Immature natural killer cell (primary cell): ENCODE results near the gene SLC5A10. TPM values are rescaled to one million over a fixed set of nuclear protein-coding genes. Genes with fewer than 3 reads are reported as not detected.
"Not testable (repeated sequence)": the region's sequence is repeated elsewhere in the genome, so short reads cannot be mapped to it uniquely, and the experiment has no call there.

Experiments used
- DNase-seq, 3 donors: peaks; one replicate each; pipeline ENCODE4 v3.0.0; 2022; ENCODE audit warnings: mixed read lengths in 1 of 3
- H3K27ac Mint-ChIP-seq, 6 donors: one replicate each; pipeline ENCODE4 v1.8.0; 2020; ENCODE audit warnings: mixed read lengths in 6 of 6, mild to moderate bottlenecking in 5 of 6, inconsistent platforms in 4 of 6, moderate library complexity in 3 of 6
- H3K27me3 Mint-ChIP-seq, 3 donors: one replicate each; pipeline ENCODE4 v1.8.0; 2020 to 2021; ENCODE audit warnings: low read depth in 3 of 3, mild to moderate bottlenecking in 3 of 3, mixed read lengths in 3 of 3, moderate library complexity in 3 of 3, inconsistent platforms in 1 of 3
- H3K36me3 Mint-ChIP-seq, 3 donors: one replicate each; pipeline ENCODE4 v1.8.0; 2020; ENCODE audit warnings: mixed read lengths in 3 of 3, inconsistent platforms in 2 of 3, mild to moderate bottlenecking in 2 of 3
- H3K4me1 Mint-ChIP-seq, 2 donors: one replicate each; pipeline ENCODE4 v1.8.0; 2020; ENCODE audit warnings: inconsistent platforms in 2 of 2, mild to moderate bottlenecking in 2 of 2, mixed read lengths in 2 of 2, moderate library complexity in 1 of 2
- H3K4me3 Mint-ChIP-seq, 5 donors: one replicate each; pipeline ENCODE4 v1.8.0; 2020; ENCODE audit warnings: mild to moderate bottlenecking in 5 of 5, mixed read lengths in 5 of 5, inconsistent platforms in 3 of 5, moderate library complexity in 3 of 5
- H3K9me3 Mint-ChIP-seq, 6 donors: one replicate each; pipeline ENCODE4 v1.8.0; 2020; ENCODE audit warnings: mild to moderate bottlenecking in 6 of 6, mixed read lengths in 6 of 6, inconsistent platforms in 4 of 6, moderate library complexity in 3 of 6
- polyA plus RNA-seq, 3 donors: library from polyadenylated mRNA; unstranded; fragments of 300-500 nt; fragmentation: Illumina TruSeq; gene quantifications; one replicate each; pipeline ENCODE4 v1.2.3, GENCODE V29; 2021

Gene SLC5A10
- polyA plus RNA-seq, 3 donors from 2014 or later = not detected

DNA sequence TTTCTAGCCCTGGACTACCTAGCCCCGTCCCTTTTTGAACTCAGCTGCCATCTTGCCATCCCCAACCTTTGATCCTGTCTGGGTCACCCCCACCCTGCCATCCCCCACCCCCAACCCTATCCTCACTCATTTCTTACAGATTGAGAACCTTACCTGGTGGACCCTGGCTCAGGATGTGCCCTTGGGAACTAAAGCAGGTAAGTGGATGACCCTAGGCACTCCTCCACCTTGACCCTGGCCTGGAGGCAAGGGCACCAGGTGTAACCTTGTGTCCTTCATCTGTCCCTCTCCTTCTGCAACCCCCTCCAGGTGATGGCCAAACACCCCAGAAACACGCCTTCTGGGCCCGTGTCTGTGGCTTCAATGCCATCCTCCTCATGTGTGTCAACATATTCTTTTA, 68.1 kb downstream of the SLC5A10 start:
- DNase-seq = no peak
- peaks cover 0 to 13% (median 3%) of the 10 kb centered on the region in 3 donors for H3K36me3 Mint-ChIP-seq
- H3K4me1 Mint-ChIP-seq = no peaks in the 10 kb centered on the region
- no peaks in the 10 kb centered on the region for H3K9me3 Mint-ChIP-seq
- H3K27ac Mint-ChIP-seq = no peak overlapping the region
- H3K4me3 Mint-ChIP-seq = no peak overlapping the region
- H3K27me3 Mint-ChIP-seq = peaks cover 0 to 6% (median 5%) of the 10 kb centered on the region in 3 donors

DNA sequence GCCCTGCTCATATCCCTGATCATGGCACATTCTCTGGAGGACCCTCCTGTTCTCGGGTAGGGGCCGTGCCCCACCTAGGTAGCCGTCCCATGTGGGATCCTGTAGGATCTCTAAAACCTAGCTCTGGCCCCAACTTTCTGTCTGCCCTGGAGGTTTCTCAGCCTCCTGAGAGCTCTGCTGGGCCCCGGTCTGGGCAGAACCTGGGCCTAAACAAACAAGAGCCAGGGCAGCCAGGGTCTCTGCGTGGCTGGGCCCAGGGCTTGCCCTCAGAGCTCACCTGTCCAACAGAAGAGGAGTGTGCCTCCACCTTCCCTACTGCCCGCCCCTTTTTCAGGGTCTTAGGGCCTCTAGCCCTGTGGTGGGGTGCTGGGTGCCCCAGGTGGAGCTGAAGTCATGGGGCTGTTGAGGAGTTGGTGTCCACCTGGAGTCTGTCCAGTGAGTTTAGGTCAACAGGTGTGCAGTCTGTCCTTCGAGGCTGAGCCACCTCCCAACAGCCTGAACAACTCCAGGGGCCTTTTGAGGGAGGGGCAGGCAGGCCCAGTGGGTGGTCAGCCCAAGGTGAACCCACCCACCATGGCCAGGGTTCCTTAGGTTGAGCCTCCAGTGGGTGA, 69.2 kb downstream of the SLC5A10 start:
- H3K9me3 Mint-ChIP-seq, H3K4me3 Mint-ChIP-seq, H3K4me1 Mint-ChIP-seq, H3K27me3 Mint-ChIP-seq, H3K27ac Mint-ChIP-seq, DNase-seq: not testable (repeated sequence)
- peaks cover 0 to 13% (median 3%) of the 10 kb centered on the region in 3 donors for H3K36me3 Mint-ChIP-seq

DNA sequence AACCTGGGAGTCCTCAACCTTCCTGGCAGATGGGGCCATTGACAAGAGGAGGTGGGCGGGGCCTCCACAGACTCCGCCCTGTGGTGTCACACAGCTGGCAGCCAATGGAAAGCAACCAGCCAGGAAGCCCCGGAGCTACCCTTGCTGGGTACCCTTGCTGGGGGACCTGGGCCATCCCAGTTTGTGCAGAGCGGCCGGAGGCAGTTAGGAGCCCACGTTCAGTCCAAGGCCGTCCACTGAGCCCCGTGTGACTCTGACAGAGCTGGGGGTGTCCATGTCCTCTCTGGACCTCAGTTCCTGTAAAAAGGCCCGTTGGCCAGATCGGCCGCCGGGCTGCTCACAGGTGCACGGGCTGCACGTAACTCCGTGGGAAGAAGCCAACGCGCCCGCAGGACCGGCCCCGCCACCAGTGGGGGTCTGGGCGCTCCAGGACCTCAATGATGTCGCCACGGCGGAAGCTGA, 69.7 kb downstream of the SLC5A10 start:
- peak in 2 of 3 donors; percentile 11 to 19 for DNase-seq
- no peak overlapping the region for H3K4me3 Mint-ChIP-seq
- no peaks in the 10 kb centered on the region for H3K9me3 Mint-ChIP-seq
- H3K4me1 Mint-ChIP-seq = no peaks in the 10 kb centered on the region
- H3K27me3 Mint-ChIP-seq = peaks cover 0 to 4% (median 2%) of the 10 kb centered on the region in 3 donors
- H3K27ac Mint-ChIP-seq = no peak overlapping the region
- H3K36me3 Mint-ChIP-seq = peaks cover 0 to 13% (median 3%) of the 10 kb centered on the region in 3 donors

DNA sequence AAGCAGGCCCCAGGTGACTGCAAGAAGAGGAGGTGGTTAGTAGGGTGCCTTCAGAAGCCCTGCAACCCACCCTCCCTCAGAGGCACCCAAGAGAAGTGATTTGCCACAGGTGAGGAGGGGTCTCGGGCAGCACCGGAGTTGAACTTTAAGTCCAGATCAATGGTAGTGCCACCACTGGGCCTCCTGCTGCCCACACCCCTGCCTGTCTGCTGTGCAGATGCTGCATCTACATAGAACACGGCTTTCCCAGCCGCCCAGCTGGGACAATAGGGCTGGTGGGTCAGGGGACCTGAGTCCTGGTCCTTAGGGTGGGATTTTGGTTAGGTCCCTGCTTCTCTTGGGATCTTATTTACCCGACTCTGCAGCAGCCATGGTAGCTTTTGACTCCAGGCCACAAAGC, 70.2 kb downstream of the SLC5A10 start:
- H3K9me3 Mint-ChIP-seq = no peaks in the 10 kb centered on the region
- no peak overlapping the region for H3K4me3 Mint-ChIP-seq
- peaks cover 0 to 2% (median 0%) of the 10 kb centered on the region in 3 donors for H3K27me3 Mint-ChIP-seq
- no peak overlapping the region for H3K27ac Mint-ChIP-seq
- DNase-seq = no peak
- peaks cover 0 to 13% (median 3%) of the 10 kb centered on the region in 3 donors for H3K36me3 Mint-ChIP-seq
- H3K4me1 Mint-ChIP-seq = no peaks in the 10 kb centered on the region

DNA sequence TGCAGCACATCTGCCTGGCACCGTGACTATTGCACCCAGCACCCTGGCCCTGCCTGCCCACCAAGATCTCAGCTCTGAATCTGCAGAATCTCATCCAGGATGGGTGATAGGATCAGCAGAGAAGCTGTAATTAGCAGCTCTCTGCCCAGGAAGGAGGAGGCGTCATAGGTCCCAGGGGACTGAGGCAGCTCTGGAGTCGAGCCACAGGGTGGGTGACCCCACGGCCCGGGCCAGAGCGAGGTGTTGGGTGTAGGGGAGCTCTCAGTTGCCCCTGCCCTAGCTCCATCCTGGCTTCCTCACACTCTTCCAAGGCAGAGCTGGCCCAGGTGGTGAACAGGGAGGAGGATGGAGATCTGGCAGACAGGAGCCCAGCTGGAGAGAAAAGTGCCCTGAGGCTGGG, 70.8 kb downstream of the SLC5A10 start:
- H3K4me3 Mint-ChIP-seq = no peak overlapping the region
- H3K36me3 Mint-ChIP-seq = peaks cover 0 to 13% (median 3%) of the 10 kb centered on the region in 3 donors
- H3K27ac Mint-ChIP-seq = peak overlapping the region in 1 of 6 donors; percentile 55
- no peak for DNase-seq
- peaks cover 0 to 2% (median 0%) of the 10 kb centered on the region in 3 donors for H3K27me3 Mint-ChIP-seq
- H3K9me3 Mint-ChIP-seq = no peaks in the 10 kb centered on the region
- no peaks in the 10 kb centered on the region for H3K4me1 Mint-ChIP-seq

DNA sequence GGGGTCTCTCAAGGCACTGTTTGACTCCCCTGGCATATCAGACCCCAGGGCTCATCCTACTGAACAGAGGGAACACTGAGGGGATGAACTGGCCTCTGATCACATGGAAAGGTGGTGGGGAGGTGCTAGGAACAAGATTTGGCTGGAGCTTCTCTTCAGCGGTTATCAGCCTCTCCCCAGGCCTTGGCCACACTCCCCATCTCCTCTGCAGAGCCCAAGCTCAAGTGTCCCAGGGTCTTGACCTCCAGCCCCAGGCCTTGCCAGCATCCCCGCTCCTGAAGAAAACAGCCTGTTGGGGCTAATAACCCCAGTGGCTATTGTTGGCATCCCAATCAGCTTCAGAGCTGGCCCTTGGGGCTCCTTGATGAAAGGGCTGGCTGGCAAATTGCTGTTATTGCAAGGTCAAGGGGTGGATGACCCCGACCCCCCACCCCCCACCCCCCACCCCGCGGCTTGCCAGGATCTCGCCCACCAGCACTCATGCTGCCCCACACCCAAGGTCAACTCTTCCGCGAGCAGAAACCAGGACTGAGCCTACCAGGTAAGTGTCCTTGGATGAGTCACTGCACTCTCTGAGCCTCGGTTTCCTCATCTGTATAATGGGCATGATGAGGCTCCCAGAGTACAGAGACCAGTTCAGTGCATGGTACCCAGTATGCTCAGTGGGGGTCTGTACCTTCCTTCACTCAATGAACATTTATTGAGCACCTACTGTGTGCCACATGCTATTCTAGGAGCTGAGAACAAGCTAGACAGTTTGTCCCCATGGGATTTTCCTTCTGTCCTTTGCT, 71.4 kb downstream of the SLC5A10 start:
- Mint-ChIP-seq H3K27me3 (peaks cover 0 to 2% (median 0%) of the 10 kb centered on the region in 3 donors), H3K4me3 (no peak overlapping the region), H3K36me3 (peaks cover 0 to 13% (median 3%) of the 10 kb centered on the region in 3 donors), H3K4me1 (no peaks in the 10 kb centered on the region), H3K27ac (no peak overlapping the region), H3K9me3 (no peaks in the 10 kb centered on the region)
- DNase-seq = no peak

DNA sequence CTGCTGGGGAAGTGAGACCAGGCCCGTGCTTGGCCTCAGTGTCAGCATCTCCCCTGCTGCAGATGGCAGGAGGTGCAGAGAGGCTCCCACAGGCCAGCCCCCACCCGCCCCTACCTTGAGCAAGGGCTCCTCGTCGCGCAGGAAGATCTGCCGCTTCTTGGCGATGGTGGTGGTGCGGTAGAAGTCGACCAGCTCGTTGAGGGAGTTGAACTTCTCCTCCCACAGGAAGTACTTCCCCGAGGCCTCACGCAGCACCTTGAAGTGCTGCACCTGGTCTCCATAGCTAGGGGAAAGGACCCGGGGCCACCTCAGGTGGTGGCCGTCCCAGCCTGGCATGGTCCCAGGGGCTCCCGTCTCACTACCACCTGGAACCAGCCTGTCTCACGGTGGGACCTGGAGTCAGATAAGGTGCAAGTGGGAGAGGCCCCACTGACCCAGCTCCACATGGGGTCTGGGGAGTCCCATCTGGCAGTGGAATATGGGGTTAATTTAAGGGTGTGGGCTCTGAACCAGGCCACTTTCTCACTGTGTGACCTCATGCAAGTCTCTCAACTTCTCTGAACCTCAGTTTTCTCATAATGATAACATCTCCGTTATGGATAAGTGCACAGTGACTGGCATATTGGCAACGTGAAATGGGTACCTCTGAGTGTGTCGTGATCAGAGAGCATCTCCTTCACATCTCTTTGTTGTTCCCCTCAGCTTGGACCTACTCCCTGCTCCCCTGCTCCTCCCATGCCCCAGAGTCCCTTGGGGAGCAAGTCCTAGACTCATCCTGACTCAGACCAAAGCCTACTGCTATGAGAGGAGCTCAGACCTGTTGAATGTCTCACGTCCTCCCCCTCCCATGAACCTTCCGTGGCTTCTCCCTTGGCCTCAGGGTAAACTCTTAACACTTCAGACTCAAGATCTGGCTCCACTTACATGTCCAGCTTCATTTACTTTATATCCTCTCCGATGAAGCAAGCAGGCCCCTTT, 72.4 kb downstream of the SLC5A10 start:
- H3K9me3 Mint-ChIP-seq = no peaks in the 10 kb centered on the region
- H3K27ac Mint-ChIP-seq = peak overlapping the region in 1 of 6 donors; percentile 80
- H3K27me3 Mint-ChIP-seq = no peaks in the 10 kb centered on the region
- no peak for DNase-seq
- H3K36me3 Mint-ChIP-seq = peaks cover 0 to 13% (median 0%) of the 10 kb centered on the region in 3 donors
- H3K4me3 Mint-ChIP-seq = no peak overlapping the region
- no peaks in the 10 kb centered on the region for H3K4me1 Mint-ChIP-seq

DNA sequence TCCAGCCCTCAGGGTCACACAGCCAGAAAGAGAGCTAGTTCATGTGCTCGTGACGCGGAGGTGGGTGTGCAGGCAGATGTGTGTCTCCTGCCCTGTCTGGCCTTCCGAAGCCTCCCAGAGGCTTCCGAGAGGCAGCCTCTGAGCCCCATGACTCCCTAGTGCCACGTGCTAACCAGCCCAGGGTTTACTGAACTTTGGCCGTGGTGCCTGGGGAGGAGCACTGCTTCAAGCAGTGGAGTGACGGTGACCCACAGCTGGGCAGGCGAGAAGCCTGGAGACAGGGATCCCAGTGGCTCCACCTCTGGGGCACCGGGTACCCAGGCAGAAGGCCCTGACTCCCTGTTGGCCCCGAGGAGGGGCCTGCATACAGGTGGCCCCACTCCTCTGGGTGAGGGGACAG, 76.7 kb downstream of the SLC5A10 start:
- H3K27ac Mint-ChIP-seq, H3K27me3 Mint-ChIP-seq, H3K4me3 Mint-ChIP-seq, H3K9me3 Mint-ChIP-seq, DNase-seq, H3K4me1 Mint-ChIP-seq, H3K36me3 Mint-ChIP-seq: not testable (repeated sequence)

DNA sequence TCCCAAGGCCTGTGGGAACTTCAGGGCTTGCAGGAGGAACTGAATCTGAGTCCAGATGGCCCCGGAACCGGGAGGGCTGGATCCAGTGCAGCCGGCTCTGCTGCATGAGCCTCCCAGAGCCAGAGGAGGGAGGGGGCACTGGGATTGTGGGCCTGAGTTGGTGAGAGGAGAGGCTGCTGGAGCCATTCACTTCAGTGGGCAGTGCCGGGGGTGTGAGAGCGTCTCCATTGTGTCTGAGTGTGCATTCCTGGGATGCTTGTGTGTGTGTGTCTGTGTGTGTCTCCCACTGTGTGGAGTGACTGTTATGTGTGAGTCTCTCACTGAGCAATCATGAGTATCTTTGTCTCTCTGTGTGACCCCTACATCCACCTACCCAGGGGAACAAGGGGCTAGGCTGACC, 77.8 kb downstream of the SLC5A10 start:
- not testable (repeated sequence) for H3K4me3 Mint-ChIP-seq, H3K36me3 Mint-ChIP-seq, DNase-seq, H3K27ac Mint-ChIP-seq, H3K27me3 Mint-ChIP-seq, H3K4me1 Mint-ChIP-seq, H3K9me3 Mint-ChIP-seq

DNA sequence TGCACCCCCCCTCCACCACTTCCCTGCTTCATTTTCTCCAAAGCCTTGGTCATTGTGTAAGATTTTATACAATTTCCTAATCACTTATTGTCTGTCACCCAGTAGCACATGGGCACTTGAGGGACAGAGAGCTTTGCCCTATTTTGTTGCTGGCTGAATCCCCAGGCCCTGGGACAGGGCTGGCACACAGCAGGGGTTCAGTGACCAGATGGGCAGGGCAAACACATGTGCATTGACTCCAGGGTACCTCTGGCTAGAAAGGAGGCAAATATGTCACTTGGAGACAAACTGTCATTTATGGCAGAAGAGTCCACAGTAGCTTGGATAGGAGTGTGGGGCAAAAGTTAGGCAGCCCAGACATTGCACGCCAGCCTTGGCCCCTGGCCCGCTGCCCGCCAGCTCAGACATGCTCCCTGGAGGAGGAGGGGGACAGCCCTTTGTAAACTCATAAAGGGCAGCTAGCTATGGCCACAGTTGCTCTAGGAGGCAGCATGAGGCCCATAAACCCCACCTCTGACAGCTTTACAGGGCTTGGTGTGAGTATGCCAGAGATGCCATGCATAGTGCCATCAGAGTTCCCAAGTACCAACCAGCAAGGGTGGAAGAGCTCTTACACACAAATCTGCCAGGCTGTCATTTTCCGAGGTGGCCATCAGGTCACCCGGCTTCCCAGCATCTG, 78.9 kb downstream of the SLC5A10 start:
- not testable (repeated sequence) for H3K4me3 Mint-ChIP-seq, H3K9me3 Mint-ChIP-seq, H3K4me1 Mint-ChIP-seq, H3K27ac Mint-ChIP-seq, H3K36me3 Mint-ChIP-seq, DNase-seq, H3K27me3 Mint-ChIP-seq

DNA sequence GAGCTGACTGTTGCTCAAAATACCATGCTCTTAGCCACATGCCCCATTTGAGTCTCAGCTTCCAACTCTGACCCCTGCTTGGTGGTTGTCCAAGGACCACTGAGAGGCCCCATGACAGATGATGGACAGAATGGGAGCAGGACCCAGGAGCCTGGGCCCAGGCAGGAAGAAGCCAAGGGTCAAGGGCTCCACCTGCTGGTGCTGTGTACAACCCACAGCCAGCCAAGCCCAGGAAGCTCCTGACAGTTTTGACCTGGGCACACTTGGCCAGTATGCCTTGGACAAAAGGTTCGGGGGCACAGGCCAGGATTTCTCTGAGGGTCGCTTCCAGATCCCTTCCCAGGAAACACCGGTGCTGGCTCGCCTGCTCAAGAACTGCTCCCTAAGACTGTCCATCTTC, 79.8 kb downstream of the SLC5A10 start:
- H3K4me3 Mint-ChIP-seq, H3K36me3 Mint-ChIP-seq, H3K27me3 Mint-ChIP-seq: not testable (repeated sequence)

DNA sequence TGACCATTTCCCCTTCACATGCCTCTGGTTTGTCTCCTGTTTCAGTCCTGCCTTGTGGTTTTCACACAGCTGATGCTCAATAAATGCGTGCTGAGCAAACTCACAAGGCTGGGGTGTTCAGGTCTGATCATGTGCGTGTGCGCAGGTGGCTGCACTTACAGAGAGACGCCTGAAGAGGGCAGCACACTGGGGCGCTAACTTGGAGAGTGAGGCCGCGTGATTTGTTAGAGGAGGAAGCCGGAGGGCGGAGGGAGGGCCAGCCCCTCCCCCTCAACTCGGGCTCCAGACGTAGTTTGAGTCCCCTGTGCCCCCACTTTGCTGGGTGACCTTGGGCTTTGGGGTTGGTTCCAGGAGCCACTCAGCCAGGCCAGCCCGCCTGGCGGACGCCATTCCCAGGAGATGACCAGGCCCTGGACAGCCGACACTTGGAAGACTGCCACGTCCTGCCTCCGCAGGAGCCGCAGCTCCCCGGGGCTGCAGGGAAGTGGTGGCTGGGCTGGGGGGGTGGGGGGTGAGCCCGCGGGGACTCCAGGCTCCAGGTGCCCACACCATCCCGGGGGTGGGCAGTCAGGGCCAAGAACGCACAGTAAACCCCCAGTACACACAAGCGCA, 80.5 kb downstream of the SLC5A10 start:
- H3K9me3 Mint-ChIP-seq, H3K4me1 Mint-ChIP-seq, H3K4me3 Mint-ChIP-seq, H3K27ac Mint-ChIP-seq, H3K27me3 Mint-ChIP-seq, H3K36me3 Mint-ChIP-seq, DNase-seq: not testable (repeated sequence)

More for the DNA sequence above, 79.8 kb downstream of the SLC5A10 start:
- H3K4me1 Mint-ChIP-seq, H3K9me3 Mint-ChIP-seq, H3K27ac Mint-ChIP-seq: not testable (repeated sequence)
- peak; percentile 24 to 55 (median 50) for DNase-seq

DNA sequence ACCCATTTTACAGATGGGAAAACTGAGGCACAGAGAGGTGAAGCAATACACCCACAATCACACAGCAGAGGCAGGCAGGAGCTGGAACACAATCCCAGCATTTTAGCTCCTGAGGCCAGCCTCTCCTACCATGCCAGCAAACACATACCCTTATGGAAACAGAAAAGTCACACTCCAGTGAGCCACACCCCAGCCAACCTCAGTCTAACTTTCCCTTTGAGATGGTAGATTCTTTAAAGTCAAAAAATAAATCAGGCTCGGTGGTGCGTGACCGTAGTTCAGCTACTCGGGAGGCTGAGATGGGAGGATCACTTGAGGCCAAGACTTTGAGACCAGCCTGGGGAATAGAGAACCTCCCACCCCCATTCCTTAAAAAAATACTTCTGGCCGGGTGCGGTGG, 84.2 kb downstream of the SLC5A10 start:
- not testable (repeated sequence) for H3K36me3 Mint-ChIP-seq, H3K27me3 Mint-ChIP-seq, H3K27ac Mint-ChIP-seq, H3K4me3 Mint-ChIP-seq, H3K9me3 Mint-ChIP-seq, DNase-seq, H3K4me1 Mint-ChIP-seq
